ENCODE data around the gene DENND1C.

- TF ChIP-seq CTCF (conservative IDR thresholded peaks at IDR 0.05; ENCODE audit: low read depth in 2 of 2) (no peak), POLR2AphosphoS5 (IDR thresholded peaks at IDR 0.05; ENCODE audit: low read depth) (no peak), EZH2 (IDR thresholded peaks at IDR 0.05; ENCODE audit: low read depth, unreplicated experiment) (no peak), JUNB (IDR thresholded peaks at IDR 0.05; ENCODE audit: unreplicated experiment) (no peak), CREB1 (CRISPR knock-in tag; IDR thresholded peaks at IDR 0.05; ENCODE audit: low read depth) (no peak), REST (IDR thresholded peaks at IDR 0.05; ENCODE audit: unreplicated experiment) (no peak), STAT1 (IDR thresholded peaks at IDR 0.05; ENCODE audit: unreplicated experiment) (no peak), EZH2phosphoT487 (IDR thresholded peaks at IDR 0.05; ENCODE audit: unreplicated experiment) (no peak), NANOG (IDR thresholded peaks at IDR 0.05; ENCODE audit: borderline replicate concordance) (no peak), ZNF114 (CRISPR knock-in tag; IDR thresholded peaks at IDR 0.05) (no peak), ZNF331 (CRISPR knock-in tag; IDR thresholded peaks at IDR 0.05; ENCODE audit: low read depth) (no peak)
- TF ChIP-seq, protein P1, sequence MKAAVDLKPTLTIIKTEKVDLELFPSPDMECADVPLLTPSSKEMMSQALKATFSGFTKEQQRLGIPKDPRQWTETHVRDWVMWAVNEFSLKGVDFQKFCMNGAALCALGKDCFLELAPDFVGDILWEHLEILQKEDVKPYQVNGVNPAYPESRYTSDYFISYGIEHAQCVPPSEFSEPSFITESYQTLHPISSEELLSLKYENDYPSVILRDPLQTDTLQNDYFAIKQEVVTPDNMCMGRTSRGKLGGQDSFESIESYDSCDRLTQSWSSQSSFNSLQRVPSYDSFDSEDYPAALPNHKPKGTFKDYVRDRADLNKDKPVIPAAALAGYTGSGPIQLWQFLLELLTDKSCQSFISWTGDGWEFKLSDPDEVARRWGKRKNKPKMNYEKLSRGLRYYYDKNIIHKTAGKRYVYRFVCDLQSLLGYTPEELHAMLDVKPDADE (IDR thresholded peaks at IDR 0.05), result no peak
Observed at GRCh38 chr19:6442087-6442688, 39.4 kb downstream of the DENND1C start.
